Adrenal gland (tissue), 12 donors: Measurements from ENCODE around the gene CHRNB2. TPM values are rescaled to one million over a fixed set of nuclear protein-coding genes. Genes with fewer than 3 reads are reported as not detected.

Experiments used
- DNase-seq, 7 donors: peaks; one replicate each; pipeline ENCODE4 v3.0.0-alpha.2; 2019 to 2020
- H3K27ac ChIP-seq, 5 donors: fragments of 200-600 bp; sonication (generic) in 4 of 5; 1 replicate in 3 of 5; 2 replicates in 2 of 5; pipeline versions ENCODE4 v1.5.1 to v1.8.0; 2016 to 2020; ENCODE audit warnings: mild to moderate bottlenecking in 1 of 5
- H3K27me3 ChIP-seq: fragments of 200-600 bp; 2 replicates; pipeline ENCODE4 v1.8.0; 2021
- H3K36me3 ChIP-seq, 2 donors: fragments of 200-600 bp; replicated peaks in 1 of 2; 1 replicate in 1 of 2; 2 replicates in 1 of 2; pipeline versions ENCODE4 v1.5.1 to v1.8.0; 2018 to 2022
- H3K4me1 ChIP-seq, 2 donors: fragments of 200-600 bp; replicated peaks in 1 of 2; 1 replicate in 1 of 2; 2 replicates in 1 of 2; pipeline versions ENCODE4 v1.5.1 to v1.8.0; 2018 to 2021
- H3K4me3 ChIP-seq, 4 donors: fragments of 200-600 bp; sonication (generic) in 3 of 4; one replicate each; pipeline ENCODE4 v1.5.1; 2016 to 2018
- H3K9me3 ChIP-seq, 3 donors: fragments of 200-600 bp; sonication (generic) in 1 of 3; replicated peaks in 1 of 3; 1 replicate in 2 of 3; 2 replicates in 1 of 3; pipeline versions ENCODE4 v1.5.1 to v1.8.0; 2016 to 2021
- POLR2A ChIP-seq, 2 donors: fragments of 450-650 bp; IDR thresholded peaks; one replicate each; pipeline ENCODE4 v1.6.1; 2017; ENCODE audit warnings: antibody characterized with exemption in 2 of 2, mild to moderate bottlenecking in 2 of 2, moderate library complexity in 1 of 2
- WGBS, 4 donors: extraction: QIAGEN DNeasy Blood & Tissue Kit in 2 of 4; methylation state at CpG; one replicate each; pipeline versions ENCODE4 v1.1.5 to v1.1.7; 2013 to 2017; 5-methylcytosine and 5-hydroxymethylcytosine counted together
- intact Hi-C, 2 donors: fragments of 100-400 bp; cut with DNase I; formaldehyde crosslinking; loops; one replicate each; pipeline versions ENCODE4 v1.14.1 to v1.15.0; 2022 to 2023
- polyA plus RNA-seq, 3 donors: library from polyadenylated mRNA; stranded (reverse); fragments of 200-250 nt in 2 of 3; fragments of 350-450 nt in 1 of 3; fragmentation: Illumina TruSeq in 1 of 3; extraction: RNeasy Lipid Tissue Mini Kit (QIAGEN cat#74804) in 1 of 3; gene quantifications; one replicate each; pipeline ENCODE4 v1.2.3, GENCODE V29; 2013 to 2014
- total RNA-seq, 9 donors: library from RNA; depleted of rRNA in 4 of 9; stranded (reverse); fragments of >200 nt in 4 of 9; fragments of 120-200 nt in 1 of 9; fragmentation: NEBNext Ultra II Directional in 1 of 9; extraction: Animal tissue kit (Norgen Biotek cat#: 25700) in 1 of 9; gene quantifications; one replicate each; pipeline versions ENCODE4 v1.1.0 to v1.2.4, GENCODE V29; 2013 to 2023
- TF ChIP-seq, protein P1 (sequence below), 6 experiments: fragments of 450-650 bp in 4 of 6; fragments of 200-600 bp in 2 of 6; sonication (generic) in 1 of 6; IDR thresholded peaks; 1 replicate in 5 of 6; 2 replicates in 1 of 6; pipeline versions ENCODE4 v1.5.1 to v1.8.0; 2016 to 2021; ENCODE audit warnings: antibody characterized with exemption in 6 of 6, mild to moderate bottlenecking in 2 of 6, moderate library complexity in 1 of 6
- donor health status: healthy with polysubstance abuse.
- donor health status: Bipolar disorder and iron deficiency.
- donor health status: DM: yes; HTN: yes; CAD: no.
- donor health status: DM: no; HTN: no; CAD: no.
- donor health status: DM: no; HTN: no; CAD: no.
- donor health status: DM: yes; HTN: yes; CAD: no.

Gene CHRNB2
- total and polyA plus RNA-seq, 12 donors: 0.06 to 2.2 (median 0.74) TPM

DNA sequence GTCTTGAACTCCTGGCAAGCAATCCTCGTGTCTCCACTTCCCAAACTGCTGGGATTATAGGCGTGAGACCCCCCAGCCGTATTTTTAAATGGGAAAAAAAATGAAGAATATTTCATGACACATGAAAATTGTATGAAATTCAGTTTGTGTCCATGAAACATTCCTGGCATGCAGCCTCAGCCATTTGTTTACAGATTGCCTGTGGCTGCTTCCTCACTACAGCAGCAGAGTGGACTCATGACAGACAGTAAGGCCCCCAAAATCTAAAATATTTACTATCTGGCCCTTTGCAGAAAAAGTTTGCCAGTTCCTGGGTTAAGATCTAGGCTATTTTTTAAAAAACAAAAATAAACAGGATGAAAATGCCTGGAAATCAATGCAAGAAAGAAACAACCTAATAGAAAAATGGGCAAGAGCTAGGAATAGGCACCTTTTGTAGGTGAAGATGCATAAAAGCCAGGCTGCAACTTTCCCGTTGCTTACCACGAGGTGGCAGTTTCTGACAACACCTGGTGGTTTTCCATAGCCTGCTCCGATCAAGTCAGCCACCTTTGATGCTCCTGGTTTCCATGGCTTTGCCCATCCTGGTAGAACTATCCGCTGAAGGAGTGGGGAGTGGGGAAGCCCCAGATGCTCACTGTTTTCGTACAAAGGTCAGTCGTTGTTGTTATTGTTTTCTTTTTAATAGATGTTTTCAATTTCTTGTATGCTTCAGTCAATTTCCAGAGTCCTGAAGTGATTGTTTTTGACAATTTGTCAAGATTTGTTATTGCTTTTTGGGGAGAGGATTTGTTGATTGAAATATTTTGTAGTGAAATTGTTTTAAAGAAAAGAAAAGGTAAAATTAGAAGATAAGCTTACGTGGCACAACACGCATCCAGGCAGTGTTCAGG lies 33.4 kb upstream of the CHRNB2 start:
- DNase-seq: peak in 1 of 7 donors; percentile 10
- no peaks in the 10 kb centered on the region for H3K4me1 ChIP-seq
- no peaks in the 10 kb centered on the region for H3K27me3 ChIP-seq
- H3K36me3 ChIP-seq: no peaks in the 10 kb centered on the region
- H3K9me3 ChIP-seq: no peaks in the 10 kb centered on the region
- H3K27ac ChIP-seq: no peak overlapping the region
- intact Hi-C loops: no loop called here
- H3K4me3 ChIP-seq: no peak overlapping the region
- TF ChIP-seq, protein P1, sequence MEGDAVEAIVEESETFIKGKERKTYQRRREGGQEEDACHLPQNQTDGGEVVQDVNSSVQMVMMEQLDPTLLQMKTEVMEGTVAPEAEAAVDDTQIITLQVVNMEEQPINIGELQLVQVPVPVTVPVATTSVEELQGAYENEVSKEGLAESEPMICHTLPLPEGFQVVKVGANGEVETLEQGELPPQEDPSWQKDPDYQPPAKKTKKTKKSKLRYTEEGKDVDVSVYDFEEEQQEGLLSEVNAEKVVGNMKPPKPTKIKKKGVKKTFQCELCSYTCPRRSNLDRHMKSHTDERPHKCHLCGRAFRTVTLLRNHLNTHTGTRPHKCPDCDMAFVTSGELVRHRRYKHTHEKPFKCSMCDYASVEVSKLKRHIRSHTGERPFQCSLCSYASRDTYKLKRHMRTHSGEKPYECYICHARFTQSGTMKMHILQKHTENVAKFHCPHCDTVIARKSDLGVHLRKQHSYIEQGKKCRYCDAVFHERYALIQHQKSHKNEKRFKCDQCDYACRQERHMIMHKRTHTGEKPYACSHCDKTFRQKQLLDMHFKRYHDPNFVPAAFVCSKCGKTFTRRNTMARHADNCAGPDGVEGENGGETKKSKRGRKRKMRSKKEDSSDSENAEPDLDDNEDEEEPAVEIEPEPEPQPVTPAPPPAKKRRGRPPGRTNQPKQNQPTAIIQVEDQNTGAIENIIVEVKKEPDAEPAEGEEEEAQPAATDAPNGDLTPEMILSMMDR (IDR thresholded peaks at IDR 0.05): peak in 1 of 6 experiments; percentile 22
- TF ChIP-seq POLR2A (IDR thresholded peaks at IDR 0.05): no peak
- WGBS, 4 donors: 73 to 79% (median 76%) methylated on average over 11 of the region's 11 CpGs

DNA sequence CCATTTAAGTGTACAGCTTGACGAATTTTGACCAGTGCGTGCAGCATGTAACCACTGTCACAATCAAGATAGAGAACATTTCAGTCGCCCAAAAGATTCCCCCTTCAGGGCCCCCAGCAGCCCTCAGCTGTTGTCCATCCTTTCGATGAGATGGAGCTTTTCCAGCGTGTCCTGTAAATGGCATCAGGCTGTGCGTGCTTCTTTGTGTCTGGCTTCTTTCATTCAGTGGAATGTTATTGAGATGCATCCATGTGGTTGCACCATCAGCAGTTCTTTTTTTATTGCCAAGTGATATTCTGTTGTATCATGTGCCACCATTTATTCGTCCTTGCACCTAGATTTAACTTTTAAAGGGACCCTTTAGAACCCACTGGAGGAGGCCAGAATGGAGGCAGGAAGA lies 31.0 kb upstream of the CHRNB2 start:
- intact Hi-C loops: no loop called here
- H3K27ac ChIP-seq: no peak overlapping the region
- H3K27me3 ChIP-seq: no peaks in the 10 kb centered on the region
- no peaks in the 10 kb centered on the region for H3K4me1 ChIP-seq
- H3K36me3 ChIP-seq: no peaks in the 10 kb centered on the region
- no peak overlapping the region for H3K4me3 ChIP-seq
- TF ChIP-seq POLR2A (IDR thresholded peaks at IDR 0.05): no peak
- TF ChIP-seq, protein P1 (IDR thresholded peaks at IDR 0.05): no peak
- H3K9me3 ChIP-seq: no peaks in the 10 kb centered on the region
- no peak for DNase-seq
- 82 to 90% (median 86%) methylated on average over 7 of the region's 7 CpGs for WGBS, 4 donors

DNA sequence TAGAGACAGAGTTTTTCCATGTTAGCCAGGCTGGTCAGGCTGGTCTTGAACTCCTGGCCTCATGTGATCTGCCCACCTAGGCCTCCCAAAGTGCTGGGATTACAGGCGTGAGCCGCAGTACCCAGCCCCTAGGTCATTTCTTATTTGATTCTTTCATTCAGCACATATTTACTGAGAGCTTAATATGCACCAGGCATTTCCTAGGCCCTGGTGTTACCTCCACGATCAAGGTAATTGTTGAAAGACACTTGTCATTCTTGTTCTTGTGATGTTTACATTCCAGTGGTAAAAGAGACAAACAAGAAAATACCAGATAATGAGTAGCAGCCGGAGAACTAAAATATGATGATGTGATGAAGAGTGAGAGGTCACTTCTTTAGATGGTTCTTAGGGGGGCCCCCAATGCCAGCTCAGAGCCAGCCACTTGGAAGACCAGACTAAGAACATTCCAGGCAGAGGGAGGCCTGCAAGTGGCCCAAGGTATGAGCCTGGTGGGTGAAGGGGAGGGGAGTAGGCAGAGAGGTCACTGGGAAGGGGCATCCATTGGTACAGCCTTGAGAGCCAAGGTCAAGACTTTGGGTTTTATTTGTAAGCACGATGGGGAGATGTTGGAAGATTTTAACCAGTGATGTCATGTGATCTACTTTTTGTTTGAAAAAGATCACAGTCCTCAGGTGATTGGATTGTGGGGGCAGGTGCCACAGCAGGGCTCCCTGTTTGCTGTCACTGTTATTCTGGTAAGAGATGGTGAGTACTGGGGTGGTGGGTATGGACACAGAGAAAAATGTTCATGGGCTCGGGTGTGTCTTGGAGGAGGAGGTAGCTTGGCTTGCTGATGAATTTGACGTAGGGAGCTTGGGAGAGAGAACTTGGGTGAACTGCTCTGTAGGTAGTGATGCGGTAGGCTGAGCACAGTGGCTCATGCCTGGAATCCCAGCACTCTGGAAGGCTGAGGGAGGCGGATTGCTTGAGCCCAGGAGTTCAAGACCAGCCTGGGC lies 27.8 kb upstream of the CHRNB2 start:
- Histone ChIP-seq H3K27me3 (no peaks in the 10 kb centered on the region), H3K4me3 (no peak overlapping the region), H3K4me1 (no peaks in the 10 kb centered on the region), H3K36me3 (no peaks in the 10 kb centered on the region), H3K27ac (no peak overlapping the region), H3K9me3 (no peaks in the 10 kb centered on the region)
- intact Hi-C loops: no loop called here
- no peak for DNase-seq
- 85 to 91% (median 89%) methylated on average over 9 of the region's 9 CpGs for WGBS, 4 donors
- TF ChIP-seq, protein P1 (IDR thresholded peaks at IDR 0.05): no peak
- TF ChIP-seq POLR2A (IDR thresholded peaks at IDR 0.05): no peak

GRCh38 chr1:154541231-154541630 lies 26.3 kb upstream of the CHRNB2 start:
- no peaks in the 10 kb centered on the region for H3K9me3 ChIP-seq
- no peak overlapping the region for H3K27ac ChIP-seq
- WGBS, 4 donors: 75 to 88% (median 80%) methylated on average over 6 of the region's 6 CpGs
- no peaks in the 10 kb centered on the region for H3K36me3 ChIP-seq
- TF ChIP-seq POLR2A (IDR thresholded peaks at IDR 0.05): no peak
- TF ChIP-seq, protein P1 (IDR thresholded peaks at IDR 0.05): no peak
- H3K4me1 ChIP-seq: no peaks in the 10 kb centered on the region
- intact Hi-C loops: no loop called here
- H3K27me3 ChIP-seq: no peaks in the 10 kb centered on the region
- no peak for DNase-seq
- H3K4me3 ChIP-seq: no peak overlapping the region
